Measurements from ENCODE around the gene TELO2.
A peak's percentile ranks its signal among the peaks of the same experiment; 100 is the strongest.

Gene TELO2

GRCh38 chr16:1492923-1493745 is at the start of gene TELO2:
TELO2 (plus strand) TSS chr16:1493360; CDS start chr16:1494282, 922 bp downstream.
- ChIA-PET CTCF (interaction anchor here (1.2 to 1.8 kb wide), 10 partner anchors 10 to 213 kb away, joined by 3 to 5 read pairs (median 4); partner anchors contain the start of gene MAPK8IP3), POLR2A (interaction anchor here (0.5 kb wide), 1 partner anchor 11 kb away, joined by 5 read pairs; no protein-coding TSS in a partner anchor)
- DNase-seq (ENCODE audit: low read depth, low spot score) = peak; percentile 1
- peak within 1 kb of the TSS; percentile 72 for H3K4me3 ChIP-seq (ENCODE audit: low read depth, low read length)
- no peak for TF ChIP-seq CTCF (IDR thresholded peaks at IDR 0.05; ENCODE audit: insufficient read depth, low read length, missing control alignments)

DNA sequence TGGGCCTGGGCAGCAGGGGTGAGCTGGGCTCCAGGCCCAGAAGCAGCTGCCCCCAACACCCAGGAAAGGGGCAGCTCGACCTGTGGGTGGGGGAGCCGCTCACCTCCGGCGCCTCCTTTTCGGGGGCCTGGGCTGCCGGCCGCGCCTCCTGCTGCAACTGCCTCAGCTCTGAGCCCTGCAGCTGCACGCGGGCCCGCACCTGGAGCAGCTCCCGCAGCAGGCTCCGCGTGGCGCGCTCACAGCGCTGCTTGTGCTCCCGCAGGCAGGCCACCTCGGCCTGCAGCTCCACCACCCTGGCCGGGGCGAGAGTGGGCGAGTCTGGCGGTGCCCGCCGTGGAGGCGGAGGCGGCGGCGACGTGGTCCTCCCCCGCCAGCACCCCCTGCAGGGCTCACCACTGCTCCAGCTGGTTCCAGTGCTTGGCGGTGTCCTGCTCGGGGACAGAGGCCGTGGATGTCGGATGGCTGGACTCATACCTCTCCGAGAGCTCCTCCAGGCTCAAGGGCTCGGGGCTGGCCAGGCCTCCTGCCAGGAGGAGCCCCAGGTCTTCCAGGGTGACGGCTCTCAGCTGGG is 49.7 kb upstream of the TELO2 start:
- ChIA-PET CTCF (interaction anchor here (0.7 to 1.7 kb wide), 2 partner anchors 22 to 80 kb away, joined by 3 to 4 read pairs; no protein-coding TSS in a partner anchor), POLR2A (no interaction called here)
- no peak for DNase-seq (ENCODE audit: low read depth, low spot score)
- no peak for TF ChIP-seq CTCF (IDR thresholded peaks at IDR 0.05; ENCODE audit: insufficient read depth, low read length, missing control alignments)
- no peak overlapping the region for H3K4me3 ChIP-seq (ENCODE audit: low read depth, low read length)

GRCh38 chr16:1443980-1444729 is 49.0 kb upstream of the TELO2 start, which contains the start of gene CCDC154:
CCDC154 (minus strand) TSS chr16:1444556; CDS start chr16:1444322, 234 bp downstream.
- no peak for DNase-seq (ENCODE audit: low read depth, low spot score)
- no peak within 1 kb of the TSS for H3K4me3 ChIP-seq (ENCODE audit: low read depth, low read length)
- CTCF ChIA-PET = interaction anchor here (0.7 to 1.7 kb wide), 3 partner anchors 10 to 81 kb away, joined by 3 to 4 read pairs (median 4); no protein-coding TSS in a partner anchor
- TF ChIP-seq CTCF (IDR thresholded peaks at IDR 0.05; ENCODE audit: insufficient read depth, low read length, missing control alignments) = no peak
- POLR2A ChIA-PET = no interaction called here

GRCh38 chr16:1444730-1445517 is 48.2 kb upstream of the TELO2 start:
- no peak overlapping the region for H3K4me3 ChIP-seq (ENCODE audit: low read depth, low read length)
- no peak for TF ChIP-seq CTCF (IDR thresholded peaks at IDR 0.05; ENCODE audit: insufficient read depth, low read length, missing control alignments)
- ChIA-PET CTCF (interaction anchor here (1.2 to 1.7 kb wide), 2 partner anchors 9 to 23 kb away, joined by 4 read pairs; no protein-coding TSS in a partner anchor), POLR2A (no interaction called here)
- DNase-seq (ENCODE audit: low read depth, low spot score) = no peak

- H3K4me3 ChIP-seq (ENCODE audit: low read depth, low read length) = no peak overlapping the region
- POLR2A ChIA-PET = no interaction called here
- no peak for TF ChIP-seq CTCF (IDR thresholded peaks at IDR 0.05; ENCODE audit: insufficient read depth, low read length, missing control alignments)
- DNase-seq (ENCODE audit: low read depth, low spot score) = no peak
- CTCF ChIA-PET = interaction anchor here (1.1 kb wide), 1 partner anchor 17 kb away, joined by 3 read pairs; no protein-coding TSS in a partner anchor
Measured at GRCh38 chr16:1445518-1446203, 47.5 kb upstream of the TELO2 start.

Data from AG04449 (cell line).